A673 (cell line): ENCODE measurements around the gene PAK5. TPM values are rescaled to one million over a fixed set of nuclear protein-coding genes. Genes with fewer than 3 reads are reported as not detected.

Source experiments
- BruUV-seq: library from RNA; stranded (reverse); fragments of 400-500 nt; replicated peaks from 2 replicates; lab custom pipeline; 2021; lab: Mats Ljungman, UMichigan
- CTCF ChIA-PET: fragments of 300-600 bp; sonication (Branson Sonifier 250); formaldehyde crosslinking; loops from one replicate; lab custom pipeline; 2022; ENCODE audit warnings: antibody characterized with exemption; lab: Charles Lee
- POLR2A ChIA-PET: fragments of 300-600 bp; sonication (Branson Sonifier 250); formaldehyde crosslinking; loops from one replicate; lab custom pipeline; 2022; ENCODE audit warnings: antibody characterized with exemption; ENCODE audit not compliant: low non-redundant PET; lab: Charles Lee
- DNase-seq: peaks from one replicate; pipeline ENCODE4 v3.0.0-alpha.2; 2015; ENCODE audit warnings: low spot score
- H3K27ac ChIP-seq: fragments of 200-600 bp; sonication (generic); 2 replicates; pipeline ENCODE4 v1.5.1; 2016; ENCODE audit warnings: mixed run types, low read depth, mild to moderate bottlenecking, mixed read lengths, antibody characterized with exemption, low read length; ENCODE audit not compliant: poor library complexity, severe bottlenecking
- H3K27me3 ChIP-seq: fragments of 200-600 bp; sonication (generic); replicated peaks from 2 replicates; pipeline ENCODE4 v1.6.1; 2017; ENCODE audit warnings: mixed run types, low read depth, mild to moderate bottlenecking, mixed read lengths, antibody characterized with exemption, low read length; ENCODE audit not compliant: insufficient read depth, poor library complexity
- H3K36me3 ChIP-seq: fragments of 200-600 bp; sonication (generic); 2 replicates; pipeline ENCODE4 v1.6.1; 2016; ENCODE audit warnings: mixed run types, mild to moderate bottlenecking, mixed read lengths, antibody characterized with exemption, low read length; ENCODE audit not compliant: insufficient read depth, poor library complexity, severe bottlenecking
- H3K4me1 ChIP-seq: fragments of 200-600 bp; sonication (generic); 2 replicates; pipeline ENCODE4 v1.6.1; 2017; ENCODE audit warnings: mixed run types, mild to moderate bottlenecking, mixed read lengths, antibody characterized with exemption, low read length; ENCODE audit not compliant: insufficient read depth, poor library complexity, severe bottlenecking
- H3K4me3 ChIP-seq: fragments of 200-600 bp; sonication (generic); 2 replicates; pipeline ENCODE4 v1.5.1; 2016; ENCODE audit warnings: low read depth, mixed run types, mild to moderate bottlenecking, mixed read lengths, low read length; ENCODE audit not compliant: poor library complexity, severe bottlenecking
- H3K9me3 ChIP-seq: fragments of 200-600 bp; sonication (generic); 2 replicates; pipeline ENCODE4 v1.6.1; 2016; ENCODE audit warnings: mixed run types, low read depth, mild to moderate bottlenecking, mixed read lengths, antibody characterized with exemption, low read length; ENCODE audit not compliant: poor library complexity, severe bottlenecking
- CTCF ChIP-seq: fragments of 300-800, 200-600 bp; sonication (generic); conservative IDR thresholded peaks from 2 replicates; pipeline ENCODE4 v1.5.1; 2017; ENCODE audit warnings: low read depth, mild to moderate bottlenecking, antibody characterized with exemption, low read length, moderate library complexity, mixed read lengths
- EZH2 ChIP-seq: fragments of 200-600 bp; sonication (generic); IDR thresholded peaks from 2 replicates; pipeline ENCODE4 v1.6.1; 2017; ENCODE audit warnings: borderline replicate concordance, low read depth, mild to moderate bottlenecking, mixed read lengths, antibody characterized with exemption, low read length; ENCODE audit not compliant: poor library complexity, severe bottlenecking
- intact Hi-C: fragments of 100-400 bp; cut with micrococcal nuclease; formaldehyde crosslinking; loops from one replicate; pipeline ENCODE4 v1.10.0; 2022; ENCODE audit not compliant: unreplicated experiment
- total RNA-seq: library from RNA; stranded (reverse); gene quantifications from 2 replicates; pipeline ENCODE4 v1.2.3, GENCODE V29; 2021

The PAK5 gene
- total RNA-seq, 1 experiment from 2014 or later: not detected

- no peaks in the 10 kb centered on the region for H3K36me3 ChIP-seq
- H3K4me1 ChIP-seq: no peaks in the 10 kb centered on the region
- no peak overlapping the region for H3K27ac ChIP-seq
- H3K9me3 ChIP-seq: no peaks in the 10 kb centered on the region
- ChIA-PET CTCF (no interaction called here), POLR2A (no interaction called here)
- TF ChIP-seq EZH2 (no peak), CTCF (no peak)
- H3K27me3 ChIP-seq: peaks cover 56% of the 10 kb centered on the region
- no TSS peak for BruUV-seq
- intact Hi-C loops: no loop called here
- no peak overlapping the region for H3K4me3 ChIP-seq
- DNase-seq: no peak
Observed at GRCh38 chr20:9509246-9509645, 329.6 kb downstream of the PAK5 start.

GRCh38 chr20:9508696-9509178, 330.1 kb downstream of the PAK5 start:
- H3K9me3 ChIP-seq: no peaks in the 10 kb centered on the region
- DNase-seq: no peak
- no TSS peak for BruUV-seq
- CTCF ChIA-PET: no interaction called here
- H3K4me1 ChIP-seq: no peaks in the 10 kb centered on the region
- H3K27me3 ChIP-seq: peaks cover 51% of the 10 kb centered on the region
- H3K4me3 ChIP-seq: no peak overlapping the region
- no peak overlapping the region for H3K27ac ChIP-seq
- no peak for TF ChIP-seq CTCF
- no peak for TF ChIP-seq EZH2
- POLR2A ChIA-PET: no interaction called here
- intact Hi-C loops: no loop called here
- H3K36me3 ChIP-seq: no peaks in the 10 kb centered on the region

DNA sequence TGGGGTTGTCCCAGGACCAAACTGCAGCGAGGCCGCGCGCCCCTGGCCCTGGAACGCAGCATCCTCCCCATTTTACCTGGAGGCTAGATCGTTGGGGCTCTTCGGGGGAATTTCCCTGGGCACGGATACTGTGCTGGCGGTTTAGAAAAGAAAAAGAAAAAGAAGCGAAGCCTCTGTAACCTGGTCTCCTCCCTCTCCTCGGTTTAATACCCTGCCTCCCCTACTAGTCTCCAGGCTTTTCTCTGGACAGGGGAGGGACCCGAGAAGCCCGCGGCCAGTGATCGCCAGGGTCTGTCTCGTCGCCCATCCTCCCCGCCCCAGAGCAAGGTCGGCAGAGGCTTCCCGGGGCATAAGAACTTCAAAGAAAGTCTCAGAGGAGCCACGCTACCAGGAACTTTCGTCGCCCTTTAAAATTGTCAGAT, 330.6 kb downstream of the PAK5 start:
- no peaks in the 10 kb centered on the region for H3K4me1 ChIP-seq
- H3K27ac ChIP-seq: no peak overlapping the region
- H3K4me3 ChIP-seq: no peak overlapping the region
- ChIA-PET POLR2A (no interaction called here), CTCF (no interaction called here)
- H3K27me3 ChIP-seq: peaks cover 46% of the 10 kb centered on the region
- TF ChIP-seq CTCF (no peak), EZH2 (no peak)
- no peak for DNase-seq
- intact Hi-C loops: no loop called here
- no peaks in the 10 kb centered on the region for H3K36me3 ChIP-seq
- no peaks in the 10 kb centered on the region for H3K9me3 ChIP-seq
- no TSS peak for BruUV-seq
